GM19351 (cell line): ENCODE data around the gene GULP1.
"Not testable (repeated sequence)": the region's sequence is repeated elsewhere in the genome, so short reads cannot be mapped to it uniquely, and the experiment has no call there.

Experiments
- ATAC-seq: cut with Tn5 transposase; IDR thresholded peaks from one replicate; pipeline ENCODE4 v1.9.1; 2021; ENCODE audit warnings: mild to moderate bottlenecking, moderate library complexity; ENCODE audit not compliant: unreplicated experiment

Gene GULP1

GRCh38 chr2:188292348-188293239 lies 920 bp downstream of the GULP1 start:
- ATAC-seq = no peak

- no peak for ATAC-seq
These were observed 2.1 kb downstream of the GULP1 start for GRCh38 chr2:188293601-188294351.

DNA sequence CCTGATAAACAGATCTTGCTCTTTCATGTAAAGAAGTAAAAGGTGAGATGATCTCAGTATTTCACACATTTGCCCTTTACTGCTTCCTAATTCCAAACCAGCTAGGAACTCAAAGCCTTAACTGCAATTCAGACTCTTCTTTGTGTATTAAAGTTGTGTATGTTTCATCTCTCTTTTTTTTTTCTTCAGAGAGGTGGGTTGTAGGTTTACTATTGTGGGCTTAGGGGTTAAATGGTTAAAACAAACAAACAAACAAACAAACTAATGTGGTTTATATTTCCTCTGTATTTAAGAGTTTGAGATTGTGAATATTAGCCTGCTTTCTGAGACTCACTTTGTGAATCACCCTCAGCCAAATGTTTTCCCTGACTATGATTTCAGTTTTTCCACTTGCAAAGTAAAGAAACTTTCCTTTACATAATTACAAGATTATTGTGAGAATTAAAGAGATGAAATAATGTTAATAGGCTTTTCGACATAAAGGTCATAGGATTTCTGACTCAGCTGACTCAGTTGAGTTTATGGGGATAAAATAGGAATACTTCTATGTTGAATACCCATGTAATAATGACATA lies 2.8 kb downstream of the GULP1 start:
- ATAC-seq = no peak

DNA sequence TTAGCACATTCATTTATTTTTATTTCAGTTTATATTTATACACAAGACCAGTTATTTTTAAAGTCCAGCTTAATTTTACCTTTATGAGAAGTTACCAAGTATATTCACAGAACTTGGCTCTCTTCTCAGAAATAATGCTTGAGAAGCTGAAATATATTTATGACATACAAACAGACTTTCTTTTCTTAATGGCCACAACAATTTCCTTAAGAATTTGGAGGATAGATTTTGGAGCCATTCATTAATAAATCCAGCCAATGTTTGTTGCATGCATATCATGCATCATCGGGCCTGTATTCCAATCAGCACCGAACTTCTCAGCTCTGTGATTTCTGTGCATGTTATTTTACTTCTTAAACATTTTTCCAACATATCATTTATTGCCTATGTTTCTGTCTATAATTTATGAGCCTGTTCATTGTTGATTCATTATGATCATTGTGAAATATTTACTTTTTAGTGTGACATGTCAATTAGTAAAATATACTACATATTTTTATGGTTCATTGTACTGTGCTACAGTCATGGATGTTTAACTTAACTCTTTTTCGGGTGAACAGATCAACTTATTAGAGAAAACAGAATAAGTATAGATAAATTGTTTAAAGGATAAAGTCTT lies 3.5 kb downstream of the GULP1 start:
- ATAC-seq = no peak

DNA sequence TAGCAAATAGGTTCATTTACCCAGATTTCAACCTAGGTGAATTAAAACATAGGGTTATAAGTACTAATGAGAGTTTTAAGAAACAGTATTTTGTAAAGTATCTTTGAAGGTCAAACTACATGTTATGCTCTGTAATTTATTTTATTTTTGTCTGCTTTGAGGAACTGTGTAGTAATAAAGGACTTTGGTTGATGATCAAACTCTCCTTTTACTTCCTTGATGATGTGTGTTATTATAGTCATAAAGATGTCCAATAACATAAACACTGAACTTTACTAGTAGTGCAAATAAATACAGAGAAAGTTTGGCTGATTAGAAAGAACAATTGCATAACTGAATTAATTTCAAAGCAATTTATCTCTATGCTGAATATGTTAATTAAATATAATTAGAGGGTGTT lies 6.3 kb downstream of the GULP1 start:
- no peak for ATAC-seq

GRCh38 chr2:188298937-188299371 lies 7.3 kb downstream of the GULP1 start:
- not testable (repeated sequence) for ATAC-seq

- ATAC-seq = no peak
These were observed 11.8 kb downstream of the GULP1 start for GRCh38 chr2:188303363-188304031.

DNA sequence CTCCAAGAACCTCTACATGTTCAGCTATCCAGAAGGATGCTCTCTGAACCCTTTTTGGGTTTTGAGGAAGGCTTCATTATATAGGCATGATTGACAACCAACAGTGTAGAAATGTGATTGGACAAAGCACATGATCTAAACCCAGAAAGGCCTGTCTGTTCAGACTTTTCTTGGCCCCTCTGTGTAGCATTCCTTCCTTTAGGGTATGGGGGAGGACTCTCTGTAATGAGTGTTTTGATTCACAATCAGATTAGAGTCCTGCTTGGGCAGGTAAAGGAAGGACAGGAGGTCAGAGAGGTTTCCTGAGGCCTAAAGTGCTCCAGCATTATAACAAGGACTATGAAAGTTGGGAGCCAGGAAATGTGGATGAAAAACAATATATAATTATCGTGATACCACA lies 13.6 kb downstream of the GULP1 start:
- ATAC-seq = no peak

DNA sequence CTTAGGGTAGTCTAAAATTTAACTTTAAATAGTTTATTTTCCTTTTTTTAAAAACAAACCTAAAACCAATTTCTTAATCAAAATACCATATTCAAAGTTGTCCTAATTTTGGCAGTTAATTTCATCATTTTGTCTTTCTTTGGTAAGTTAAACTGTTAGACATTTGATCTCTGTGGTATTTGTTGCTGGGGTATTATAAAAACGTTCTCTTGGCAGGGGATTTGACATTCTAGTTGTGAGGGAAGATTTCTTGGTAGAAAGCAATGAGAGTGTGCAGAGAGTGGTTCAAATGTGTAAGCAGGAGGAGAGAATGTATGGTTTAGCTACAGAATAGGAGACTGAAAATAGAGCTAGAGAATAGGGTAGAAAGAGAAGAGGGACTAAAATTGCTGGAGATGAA lies 14.6 kb downstream of the GULP1 start:
- no peak for ATAC-seq

DNA sequence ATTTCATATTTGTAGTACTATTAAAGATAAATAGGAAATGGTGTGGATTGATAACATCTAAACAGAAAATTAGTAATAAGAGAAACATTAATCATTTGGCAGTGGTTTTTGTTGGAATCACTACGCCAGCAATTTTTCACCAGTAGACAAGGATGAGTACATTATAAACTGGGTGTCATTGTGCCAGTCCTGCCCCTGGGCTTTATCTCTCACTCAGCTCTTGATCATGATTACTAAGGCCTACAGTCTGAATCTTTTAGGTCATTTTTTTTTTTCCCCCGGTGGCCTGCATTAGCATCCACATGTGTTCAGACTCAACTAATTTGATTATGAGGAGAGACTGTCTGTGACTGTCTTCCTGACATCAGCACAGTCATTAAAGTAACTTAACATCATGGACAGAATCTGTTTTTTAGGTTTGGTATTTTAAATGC lies 16.2 kb downstream of the GULP1 start:
- ATAC-seq = no peak

DNA sequence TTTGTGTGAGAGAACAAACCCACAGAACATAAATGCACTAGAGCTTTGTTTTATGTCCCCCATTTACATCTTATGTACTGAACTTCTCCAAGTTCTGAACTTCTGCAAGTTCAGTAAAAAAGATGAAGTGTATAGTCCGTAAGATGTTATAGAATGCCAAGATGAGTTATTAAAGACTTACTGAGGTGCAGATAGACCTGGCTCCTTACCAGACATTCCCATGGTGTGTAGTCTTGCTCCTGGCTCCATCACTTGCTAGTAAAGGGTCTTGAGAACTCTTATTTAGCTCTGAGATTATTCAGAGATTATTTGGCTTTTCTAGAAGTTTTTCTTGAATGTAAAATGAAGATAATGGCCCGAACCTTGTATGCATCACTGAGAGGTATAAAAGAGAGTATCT lies 16.8 kb downstream of the GULP1 start:
- ATAC-seq = no peak

GRCh38 chr2:188309364-188309763 lies 17.7 kb downstream of the GULP1 start:
- ATAC-seq = no peak

DNA sequence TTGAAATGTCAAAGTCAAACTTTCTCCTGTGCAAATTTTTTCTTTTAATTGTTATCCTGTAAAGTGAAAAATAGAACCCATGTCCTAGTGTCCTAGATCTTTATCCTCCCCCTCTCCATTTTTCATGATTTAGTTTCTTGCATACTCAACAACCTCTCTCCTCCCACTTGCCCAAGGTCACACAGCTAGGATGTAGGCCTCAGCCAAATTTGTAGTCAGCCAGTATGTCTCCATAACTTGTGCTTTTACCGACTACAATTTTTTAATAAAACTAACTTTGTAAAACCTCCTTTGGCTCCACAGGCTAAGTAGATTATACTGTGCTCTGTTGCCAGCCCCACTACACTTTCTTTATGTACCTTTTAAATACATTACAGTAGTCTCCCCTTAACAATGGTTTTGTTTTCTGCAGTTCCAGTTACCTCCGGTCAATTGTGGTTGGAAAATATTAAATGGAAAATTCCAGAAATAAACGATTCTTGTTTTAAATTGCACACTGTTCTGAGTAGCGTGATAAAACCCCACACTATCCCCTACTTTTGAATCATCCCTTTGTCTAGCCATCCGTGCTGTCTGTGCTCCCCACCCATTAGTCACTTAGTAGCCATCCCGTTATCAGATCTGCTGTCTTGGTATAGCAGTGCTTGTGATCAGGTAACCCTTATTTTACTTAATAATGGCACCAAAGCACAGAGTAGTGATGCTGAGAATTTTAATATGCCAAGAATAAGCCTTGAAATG lies 22.8 kb downstream of the GULP1 start:
- no peak for ATAC-seq

DNA sequence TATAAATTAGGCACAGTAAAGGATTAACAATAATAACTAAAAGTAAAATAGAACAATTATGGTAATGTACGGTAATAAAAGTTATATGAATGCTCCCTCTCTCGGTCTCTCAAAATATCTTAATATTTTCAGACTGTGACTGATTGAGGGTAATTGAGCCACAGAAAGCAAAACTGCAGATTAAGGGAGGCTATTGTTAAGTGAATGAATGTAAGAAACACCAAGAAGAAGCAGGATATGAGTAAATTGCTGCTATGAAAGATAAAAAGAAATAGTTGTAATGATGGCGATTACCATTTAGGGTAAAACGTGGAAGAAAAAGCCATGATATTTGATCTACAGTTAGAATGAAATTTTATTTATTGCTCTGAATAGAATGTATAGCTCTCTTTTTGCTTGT lies 24.1 kb downstream of the GULP1 start:
- no peak for ATAC-seq

- no peak for ATAC-seq
These were observed 24.7 kb downstream of the GULP1 start for GRCh38 chr2:188316342-188316741.

DNA sequence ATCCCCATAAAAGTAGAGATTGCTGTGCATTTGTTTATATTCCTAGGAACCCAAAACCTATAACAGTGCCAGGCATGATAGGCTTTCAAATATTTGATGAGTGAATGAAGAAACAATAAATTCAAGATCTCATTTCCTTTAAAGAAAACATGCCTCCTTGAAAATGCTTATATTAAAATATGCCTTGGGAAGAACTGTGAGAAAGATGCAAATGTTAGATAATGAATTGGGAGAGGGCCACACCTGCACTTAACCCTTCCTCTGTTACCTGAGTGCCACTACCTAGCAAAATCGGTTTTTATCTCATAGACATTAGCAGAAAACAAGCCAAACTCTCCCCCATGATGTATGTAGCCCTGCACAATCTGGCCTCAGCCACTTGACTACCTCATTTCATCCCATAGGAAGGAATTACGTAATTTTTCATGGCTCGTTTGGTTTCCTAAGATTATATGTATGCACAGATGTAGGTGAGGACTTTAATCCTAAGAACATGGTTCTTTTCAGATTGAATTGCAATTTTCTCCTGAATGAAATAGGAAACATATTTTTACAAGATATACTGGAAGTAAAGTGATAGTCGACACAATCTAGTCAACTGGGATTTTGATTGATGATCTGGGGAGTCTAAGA lies 25.2 kb downstream of the GULP1 start:
- no peak for ATAC-seq

DNA sequence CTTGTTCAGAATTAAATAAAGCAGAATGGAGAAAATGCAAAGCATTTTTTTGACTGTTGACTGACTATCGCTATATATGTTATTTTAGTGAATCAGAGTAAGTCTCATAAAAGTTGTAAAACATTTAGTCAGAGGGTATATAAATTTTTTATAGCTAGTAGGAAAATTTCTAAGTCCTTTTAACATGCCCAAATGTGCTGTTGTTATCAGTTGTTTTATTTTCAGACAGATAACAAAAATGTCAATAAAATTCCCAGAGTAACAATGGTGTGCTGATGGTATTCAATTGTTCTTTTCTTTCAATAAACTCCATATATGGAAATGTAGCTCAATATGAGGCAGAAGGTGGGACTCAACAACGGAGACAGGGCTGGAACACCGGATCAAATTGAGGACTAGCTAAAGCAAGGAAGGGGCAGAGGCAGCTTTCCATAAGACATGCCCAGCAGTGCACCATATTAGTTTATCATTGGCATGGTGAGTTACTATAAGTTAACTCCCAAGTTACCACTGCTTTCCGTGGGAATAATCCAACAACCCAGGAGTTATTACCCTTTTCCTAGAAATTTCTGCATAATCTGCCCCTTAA lies 26.6 kb downstream of the GULP1 start:
- no peak for ATAC-seq

DNA sequence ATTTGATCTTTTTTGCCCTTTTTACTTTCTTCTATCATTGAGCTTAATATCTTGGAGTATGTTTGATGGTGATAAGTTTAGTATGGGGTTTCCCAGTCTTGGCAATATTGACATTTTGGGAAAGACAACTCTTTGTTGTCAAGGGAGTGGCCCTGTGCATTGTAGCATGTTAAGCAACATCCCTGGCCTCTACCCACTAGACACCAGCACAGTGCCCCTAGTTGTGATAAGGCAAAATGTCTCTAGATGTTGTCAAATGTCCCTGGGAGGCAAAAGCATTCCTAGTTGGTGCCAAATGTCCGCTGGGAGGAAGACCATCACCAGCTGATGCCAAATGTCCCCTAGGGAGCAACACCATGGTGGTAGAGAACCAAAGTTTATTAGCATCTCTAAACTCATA lies 28.2 kb downstream of the GULP1 start:
- no peak for ATAC-seq

DNA sequence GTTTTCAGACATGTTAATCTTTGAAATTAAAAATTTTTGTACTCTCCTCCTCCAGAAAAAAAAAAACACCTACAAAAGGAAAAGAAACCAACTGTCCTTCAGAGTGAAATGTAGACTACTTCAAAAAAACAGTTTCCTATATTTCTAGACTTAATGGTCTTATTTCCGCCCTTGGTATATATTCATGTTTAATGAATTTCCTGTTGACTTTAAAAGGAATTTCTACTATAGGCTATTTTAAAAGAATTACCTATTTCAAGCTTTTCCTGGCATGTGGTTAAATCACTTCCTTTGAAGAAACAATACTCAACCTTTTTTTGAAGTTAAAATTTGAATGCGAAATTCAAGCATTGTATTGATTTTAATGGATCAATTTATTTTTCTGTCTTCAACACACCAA lies 29.2 kb downstream of the GULP1 start:
- no peak for ATAC-seq
